GM18867 (cell line): ENCODE data around the gene ADPRHL1.

Source experiments
- ATAC-seq: cut with Tn5 transposase; IDR thresholded peaks from one replicate; pipeline ENCODE4 v1.9.1; 2021; ENCODE audit warnings: mild to moderate bottlenecking, moderate library complexity; ENCODE audit not compliant: unreplicated experiment

Gene ADPRHL1

GRCh38 chr13:113452942-113453901 is at the start of gene ADPRHL1:
Gene ADPRHL1 (minus strand): TSS chr13:113453488. CDS start chr13:113453437, 51 bp downstream.
- no peak for ATAC-seq

GRCh38 chr13:113502686-113503085 is 49.4 kb upstream of the ADPRHL1 start:
- ATAC-seq: no peak

- ATAC-seq: no peak
These were observed 47.4 kb upstream of the ADPRHL1 start for GRCh38 chr13:113500530-113501265.

- no peak for ATAC-seq
These were observed 46.6 kb upstream of the ADPRHL1 start for GRCh38 chr13:113499936-113500335.

- no peak for ATAC-seq
These were observed 45.6 kb upstream of the ADPRHL1 start for GRCh38 chr13:113498905-113499304.

- ATAC-seq: no peak
These were observed 43.9 kb upstream of the ADPRHL1 start for GRCh38 chr13:113497217-113497616.

GRCh38 chr13:113495494-113496210 is 42.4 kb upstream of the ADPRHL1 start:
- ATAC-seq: no peak

GRCh38 chr13:113493315-113493951 is 40.1 kb upstream of the ADPRHL1 start:
- peak; percentile 23 for ATAC-seq

GRCh38 chr13:113491982-113492381 is 38.7 kb upstream of the ADPRHL1 start:
- ATAC-seq: no peak

GRCh38 chr13:113491418-113491883 is 38.2 kb upstream of the ADPRHL1 start:
- ATAC-seq: no peak

GRCh38 chr13:113490496-113491417 is 37.5 kb upstream of the ADPRHL1 start, which contains the start of gene DCUN1D2:
Gene DCUN1D2 (minus strand): TSS chr13:113490711. CDS start chr13:113490669, 42 bp downstream.
- ATAC-seq: peak; percentile 83

GRCh38 chr13:113489549-113490495 is 36.5 kb upstream of the ADPRHL1 start:
- ATAC-seq: peak; percentile 16

GRCh38 chr13:113489171-113489548 is 35.9 kb upstream of the ADPRHL1 start:
- ATAC-seq: no peak

- no peak for ATAC-seq
These were observed 35.0 kb upstream of the ADPRHL1 start for GRCh38 chr13:113488283-113488682.

GRCh38 chr13:113486698-113487097 is 33.4 kb upstream of the ADPRHL1 start:
- ATAC-seq: no peak

GRCh38 chr13:113485545-113485944 is 32.3 kb upstream of the ADPRHL1 start:
- ATAC-seq: no peak

- no peak for ATAC-seq
These were observed 30.4 kb upstream of the ADPRHL1 start for GRCh38 chr13:113483504-113484293.
